Right lobe of liver (tissue), 6 donors: ENCODE results near the gene GAPVD1. TPM values are rescaled to one million over a fixed set of nuclear protein-coding genes. Genes with fewer than 3 reads are reported as not detected.

Source experiments
- ATAC-seq, 4 donors: fragments of 200-7000 bp; cut with Tn5 transposase; one replicate each; pipeline ENCODE4 v1.9.1; 2020; ENCODE audit warnings: mild to moderate bottlenecking in 4 of 4, moderate library complexity in 4 of 4
- DNase-seq, 3 donors: peaks; one replicate each; pipeline ENCODE4 v3.0.0-alpha.2; 2020
- H3K27ac ChIP-seq, 3 donors: fragments of 200-600 bp; one replicate each; pipeline ENCODE4 v1.8.0; 2022
- H3K27me3 ChIP-seq, 2 donors: fragments of 200-600 bp; one replicate each; pipeline ENCODE4 v1.8.0; 2022
- H3K36me3 ChIP-seq, 4 donors: fragments of 200-600 bp; sonication (generic) in 1 of 4; one replicate each; pipeline versions ENCODE4 v1.5.1 to v1.8.0; 2017 to 2022; ENCODE audit warnings: control low read depth in 1 of 4
- H3K4me1 ChIP-seq, 4 donors: fragments of 200-600 bp; sonication (generic) in 1 of 4; one replicate each; pipeline versions ENCODE4 v1.5.1 to v1.8.0; 2017 to 2022; ENCODE audit warnings: control low read depth in 1 of 4
- H3K4me3 ChIP-seq, 3 donors: fragments of 200-600 bp; one replicate each; pipeline ENCODE4 v1.8.0; 2022
- H3K9me3 ChIP-seq, 4 donors: fragments of 200-600 bp; sonication (generic) in 1 of 4; one replicate each; pipeline versions ENCODE4 v1.5.1 to v1.8.0; 2017 to 2022; ENCODE audit warnings: control low read depth in 1 of 4
- POLR2A ChIP-seq: fragments of 450-650 bp; IDR thresholded peaks from one replicate; pipeline ENCODE4 v1.6.1; 2017; ENCODE audit warnings: antibody characterized with exemption, mild to moderate bottlenecking
- WGBS: methylation state at CpG from one replicate; pipeline ENCODE4 v1.1.6; 2018; ENCODE audit warnings: low coverage, low lambda C conversion rate; ENCODE audit not compliant: insufficient coverage; ENCODE audit errors: missing lambda C conversion rate; 5-methylcytosine and 5-hydroxymethylcytosine counted together
- intact Hi-C, 2 donors: fragments of 100-400 bp; cut with DNase I; formaldehyde crosslinking; loops; one replicate each; pipeline versions ENCODE4 v1.11.2 to v1.14.1; 2022
- total RNA-seq, 6 experiments: library from RNA; depleted of rRNA in 2 of 6; stranded (reverse); fragments of >200 nt in 2 of 6; fragmentation: NEBNext Ultra II Directional in 3 of 6; extraction: Animal tissue kit (Norgen Biotek cat#: 25700) in 3 of 6; gene quantifications; one replicate each; pipeline versions ENCODE4 v1.1.0 to v1.2.4, GENCODE V29; 2016 to 2023
- TF ChIP-seq, protein P1 (sequence below), 4 donors: fragments of 200-600 bp in 3 of 4; fragments of 450-650 bp in 1 of 4; IDR thresholded peaks; one replicate each; pipeline versions ENCODE4 v1.5.1 to v1.8.0; 2016 to 2022; ENCODE audit warnings: antibody characterized with exemption in 4 of 4, mild to moderate bottlenecking in 2 of 4
- donor health status: DM: no; HTN: yes; CAD: no.
- donor health status: DM: no; HTN: no; CAD: no.
- donor health status: DM: no; HTN: no; CAD: no.
- donor health status: DM: no; HTN: yes; CAD: no.
- donor health status: DM: no; HTN: yes; CAD: no.

Gene GAPVD1
- total RNA-seq, 6 experiments from 2014 or later: 15.7 to 24.1 (median 21.1) TPM

DNA sequence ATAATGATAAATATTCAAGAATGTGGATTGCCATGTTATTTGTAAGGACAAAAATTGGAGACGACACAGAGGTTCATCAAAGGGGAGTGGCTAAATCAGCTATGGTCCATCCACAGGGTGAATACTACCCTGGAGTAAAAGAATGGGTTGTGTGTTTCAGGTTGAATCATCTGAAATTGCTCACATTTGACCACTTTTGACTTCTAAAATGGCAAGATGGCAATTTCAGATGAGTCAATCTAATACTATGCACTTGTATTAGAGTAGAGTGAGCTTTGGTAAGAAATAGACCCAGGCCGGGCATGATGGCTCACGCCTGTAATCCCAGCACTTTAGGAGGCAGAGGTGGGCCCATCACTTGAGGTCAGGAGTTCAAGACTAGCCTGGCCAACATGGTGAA, 131.8 kb downstream of the GAPVD1 start:
- H3K9me3 ChIP-seq: no peaks in the 10 kb centered on the region
- H3K4me3 ChIP-seq: no peak overlapping the region
- intact Hi-C loops: no loop called here
- no peak for TF ChIP-seq POLR2A
- TF ChIP-seq, protein P1, sequence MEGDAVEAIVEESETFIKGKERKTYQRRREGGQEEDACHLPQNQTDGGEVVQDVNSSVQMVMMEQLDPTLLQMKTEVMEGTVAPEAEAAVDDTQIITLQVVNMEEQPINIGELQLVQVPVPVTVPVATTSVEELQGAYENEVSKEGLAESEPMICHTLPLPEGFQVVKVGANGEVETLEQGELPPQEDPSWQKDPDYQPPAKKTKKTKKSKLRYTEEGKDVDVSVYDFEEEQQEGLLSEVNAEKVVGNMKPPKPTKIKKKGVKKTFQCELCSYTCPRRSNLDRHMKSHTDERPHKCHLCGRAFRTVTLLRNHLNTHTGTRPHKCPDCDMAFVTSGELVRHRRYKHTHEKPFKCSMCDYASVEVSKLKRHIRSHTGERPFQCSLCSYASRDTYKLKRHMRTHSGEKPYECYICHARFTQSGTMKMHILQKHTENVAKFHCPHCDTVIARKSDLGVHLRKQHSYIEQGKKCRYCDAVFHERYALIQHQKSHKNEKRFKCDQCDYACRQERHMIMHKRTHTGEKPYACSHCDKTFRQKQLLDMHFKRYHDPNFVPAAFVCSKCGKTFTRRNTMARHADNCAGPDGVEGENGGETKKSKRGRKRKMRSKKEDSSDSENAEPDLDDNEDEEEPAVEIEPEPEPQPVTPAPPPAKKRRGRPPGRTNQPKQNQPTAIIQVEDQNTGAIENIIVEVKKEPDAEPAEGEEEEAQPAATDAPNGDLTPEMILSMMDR (IDR thresholded peaks at IDR 0.05): no peak
- no peaks in the 10 kb centered on the region for H3K27me3 ChIP-seq
- H3K36me3 ChIP-seq: no peaks in the 10 kb centered on the region
- DNase-seq (no peak), ATAC-seq (no peak)
- 81% methylated on average over 3 of the region's 3 CpGs for WGBS
- H3K27ac ChIP-seq: no peak overlapping the region
- H3K4me1 ChIP-seq: peaks cover 0 to 6% (median 0%) of the 10 kb centered on the region in 4 donors

DNA sequence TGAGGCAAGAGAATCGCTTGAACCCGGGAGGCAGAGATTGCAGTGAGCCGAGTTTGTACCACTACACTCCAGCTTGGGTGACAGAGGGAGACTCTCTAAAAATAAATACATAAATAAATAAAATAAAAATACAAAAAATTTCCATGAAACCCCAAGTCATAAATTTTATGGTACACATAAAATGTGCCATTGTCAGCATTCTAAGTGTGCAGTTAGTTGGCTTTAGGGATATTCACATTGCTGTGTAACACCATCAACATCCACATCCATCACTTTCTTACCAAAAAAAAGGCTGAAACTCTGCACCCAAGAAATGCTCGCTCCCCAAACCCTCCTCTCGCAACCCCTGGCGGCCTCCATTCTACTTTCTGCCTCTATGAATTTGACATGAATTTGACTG, 135.2 kb downstream of the GAPVD1 start:
- no peaks in the 10 kb centered on the region for H3K27me3 ChIP-seq
- no peak overlapping the region for H3K4me3 ChIP-seq
- no peaks in the 10 kb centered on the region for H3K9me3 ChIP-seq
- DNase-seq: no peak
- intact Hi-C loops: no loop called here
- no peaks in the 10 kb centered on the region for H3K36me3 ChIP-seq
- ATAC-seq: no peak
- no peak overlapping the region for H3K27ac ChIP-seq
- 60% methylated on average over 2 of the region's 6 CpGs for WGBS
- TF ChIP-seq, protein P1 (IDR thresholded peaks at IDR 0.05): no peak
- no peak for TF ChIP-seq POLR2A
- no peaks in the 10 kb centered on the region for H3K4me1 ChIP-seq

DNA sequence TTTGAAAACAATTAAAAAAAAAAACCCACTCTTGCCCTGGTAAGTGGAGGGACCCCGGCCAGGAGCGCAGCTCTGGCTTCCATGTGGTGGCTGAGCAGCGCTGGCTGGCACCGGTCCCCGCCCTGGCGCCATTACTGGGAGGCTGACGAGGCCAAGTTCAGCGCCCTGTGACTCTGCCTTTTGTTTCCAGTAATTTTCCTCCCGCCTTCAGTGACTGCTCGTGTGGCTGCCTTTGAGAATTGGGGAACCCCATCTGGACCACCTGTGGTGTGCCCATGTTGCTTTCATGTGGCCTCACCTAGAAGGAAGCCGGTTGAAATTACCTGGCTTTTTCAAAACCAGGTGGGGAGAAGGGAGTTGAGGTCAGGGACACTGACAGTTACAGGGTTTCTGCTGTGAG, 136.1 kb downstream of the GAPVD1 start:
- ATAC-seq (no peak), DNase-seq (no peak)
- intact Hi-C loops: no loop called here
- WGBS: 81% methylated on average over 11 of the region's 11 CpGs
- Histone ChIP-seq H3K4me3 (no peak overlapping the region), H3K9me3 (no peaks in the 10 kb centered on the region), H3K27ac (no peak overlapping the region), H3K4me1 (no peaks in the 10 kb centered on the region), H3K27me3 (no peaks in the 10 kb centered on the region), H3K36me3 (no peaks in the 10 kb centered on the region)
- TF ChIP-seq, protein P1 (IDR thresholded peaks at IDR 0.05): no peak
- no peak for TF ChIP-seq POLR2A

DNA sequence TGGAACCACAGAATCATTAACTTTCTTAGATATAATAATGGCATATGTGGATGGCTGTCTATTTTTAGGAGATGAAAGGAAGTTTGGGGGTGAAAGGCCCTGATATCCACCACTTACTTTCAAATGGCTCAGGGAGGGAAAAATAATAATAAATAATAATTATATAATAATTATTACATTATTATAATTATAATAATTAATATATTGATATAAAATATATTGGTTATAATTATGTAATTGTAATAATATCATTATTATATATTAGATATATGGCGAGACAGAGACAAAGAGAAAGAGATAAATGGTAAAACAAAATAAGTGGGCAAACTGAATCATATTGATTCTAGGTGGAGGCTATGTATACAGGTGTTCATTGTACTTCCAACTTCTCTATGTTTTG, 136.6 kb downstream of the GAPVD1 start:
- no peak for ATAC-seq
- H3K36me3 ChIP-seq: no peaks in the 10 kb centered on the region
- H3K4me3 ChIP-seq: no peak overlapping the region
- intact Hi-C loops: no loop called here
- H3K9me3 ChIP-seq: no peaks in the 10 kb centered on the region
- H3K27ac ChIP-seq: no peak overlapping the region
- no peak for DNase-seq
- WGBS: 92% methylated on average over 1 of the region's 1 CpG
- no peak for TF ChIP-seq POLR2A
- TF ChIP-seq, protein P1 (IDR thresholded peaks at IDR 0.05): no peak
- H3K4me1 ChIP-seq: no peaks in the 10 kb centered on the region
- no peaks in the 10 kb centered on the region for H3K27me3 ChIP-seq

DNA sequence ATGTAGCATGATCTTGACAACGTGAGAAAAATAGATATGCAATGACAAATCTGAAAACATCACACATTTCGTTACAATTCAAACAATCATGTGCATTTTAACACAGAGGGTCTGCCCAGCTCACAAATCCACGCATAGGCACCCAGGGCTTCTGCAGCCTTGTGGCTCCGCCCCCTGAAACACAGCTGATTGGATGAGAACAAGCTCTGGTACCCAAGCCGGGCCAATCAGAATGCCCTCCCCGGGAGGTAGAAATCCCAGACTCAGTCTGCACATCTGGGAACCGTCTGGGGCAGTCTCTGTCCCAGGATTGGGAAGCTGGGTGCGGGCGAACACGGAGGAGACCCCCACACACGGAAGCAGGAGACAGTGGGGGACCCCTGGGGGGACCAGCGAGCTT, 137.5 kb downstream of the GAPVD1 start:
- ATAC-seq: no peak
- intact Hi-C loops: no loop called here
- DNase-seq: no peak

More for the DNA sequence above, 137.5 kb downstream of the GAPVD1 start:
- H3K4me1 ChIP-seq: no peaks in the 10 kb centered on the region
- WGBS: 75% methylated on average over 2 of the region's 12 CpGs
- no peaks in the 10 kb centered on the region for H3K36me3 ChIP-seq
- H3K27ac ChIP-seq: no peak overlapping the region
- TF ChIP-seq, protein P1 (IDR thresholded peaks at IDR 0.05): no peak
- TF ChIP-seq POLR2A: no peak
- H3K9me3 ChIP-seq: no peaks in the 10 kb centered on the region
- H3K4me3 ChIP-seq: no peak overlapping the region
- no peaks in the 10 kb centered on the region for H3K27me3 ChIP-seq
